ENCODE data around the gene SAP30L.

Gene SAP30L

GRCh38 chr5:154466147-154466546 lies 20.4 kb downstream of the SAP30L start:
- no peak for DNase-seq

DNA sequence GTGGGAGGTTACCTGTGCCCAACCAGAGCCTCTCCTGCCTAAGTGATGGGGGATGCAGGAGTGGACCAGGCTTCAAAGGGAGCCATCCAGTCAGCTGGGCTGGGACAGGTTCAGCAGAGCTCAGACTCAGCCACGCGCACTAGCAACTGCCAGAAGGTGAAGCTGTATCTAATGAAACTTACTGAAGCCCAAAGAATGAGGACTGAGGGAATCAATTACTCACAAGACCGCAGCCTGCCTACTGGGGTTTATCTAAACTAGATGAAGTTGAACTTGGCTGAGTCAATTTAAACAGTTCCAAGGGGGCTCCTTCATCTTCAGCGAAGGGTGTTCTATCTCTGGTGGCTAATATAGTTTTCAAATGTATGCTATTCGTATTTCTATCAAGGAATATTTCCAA lies 20.9 kb downstream of the SAP30L start:
- DNase-seq = no peak

DNA sequence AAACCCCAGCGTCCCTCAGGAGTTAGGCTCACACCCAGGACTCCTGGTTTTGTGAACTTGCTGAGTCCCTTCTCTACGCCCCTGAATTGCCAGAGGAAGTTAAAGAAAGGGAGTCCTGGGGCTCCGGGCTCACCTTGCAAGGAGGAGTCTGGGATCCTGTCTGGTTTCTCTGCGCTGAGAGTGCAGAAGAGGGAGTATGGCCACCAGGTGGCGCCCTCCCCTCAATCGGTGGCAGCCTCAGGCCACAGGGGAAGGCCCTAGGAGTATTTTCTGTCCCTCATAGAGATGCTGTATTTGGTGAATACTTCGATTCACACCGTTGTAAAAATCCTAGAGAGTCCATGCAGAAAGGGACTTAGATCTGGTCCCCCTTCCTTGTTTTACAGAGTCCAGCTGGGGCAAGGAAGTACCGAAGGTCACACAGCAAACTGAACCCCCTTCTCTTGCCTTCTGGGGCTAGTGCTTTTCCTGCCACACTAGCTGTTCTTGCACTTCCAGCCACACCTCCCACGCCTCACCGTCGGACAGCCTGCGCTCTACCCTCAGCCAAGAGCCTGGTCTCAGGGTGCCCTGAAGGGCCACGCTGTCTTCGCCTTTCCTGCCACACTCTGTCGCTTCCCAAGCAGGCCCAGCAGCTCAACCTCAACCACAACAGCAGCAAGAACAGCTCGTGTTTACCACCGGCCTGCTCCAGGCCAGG lies 22.0 kb downstream of the SAP30L start:
- peak; percentile 44 for DNase-seq

GRCh38 chr5:154470137-154470536 lies 24.3 kb downstream of the SAP30L start:
- DNase-seq = no peak

DNA sequence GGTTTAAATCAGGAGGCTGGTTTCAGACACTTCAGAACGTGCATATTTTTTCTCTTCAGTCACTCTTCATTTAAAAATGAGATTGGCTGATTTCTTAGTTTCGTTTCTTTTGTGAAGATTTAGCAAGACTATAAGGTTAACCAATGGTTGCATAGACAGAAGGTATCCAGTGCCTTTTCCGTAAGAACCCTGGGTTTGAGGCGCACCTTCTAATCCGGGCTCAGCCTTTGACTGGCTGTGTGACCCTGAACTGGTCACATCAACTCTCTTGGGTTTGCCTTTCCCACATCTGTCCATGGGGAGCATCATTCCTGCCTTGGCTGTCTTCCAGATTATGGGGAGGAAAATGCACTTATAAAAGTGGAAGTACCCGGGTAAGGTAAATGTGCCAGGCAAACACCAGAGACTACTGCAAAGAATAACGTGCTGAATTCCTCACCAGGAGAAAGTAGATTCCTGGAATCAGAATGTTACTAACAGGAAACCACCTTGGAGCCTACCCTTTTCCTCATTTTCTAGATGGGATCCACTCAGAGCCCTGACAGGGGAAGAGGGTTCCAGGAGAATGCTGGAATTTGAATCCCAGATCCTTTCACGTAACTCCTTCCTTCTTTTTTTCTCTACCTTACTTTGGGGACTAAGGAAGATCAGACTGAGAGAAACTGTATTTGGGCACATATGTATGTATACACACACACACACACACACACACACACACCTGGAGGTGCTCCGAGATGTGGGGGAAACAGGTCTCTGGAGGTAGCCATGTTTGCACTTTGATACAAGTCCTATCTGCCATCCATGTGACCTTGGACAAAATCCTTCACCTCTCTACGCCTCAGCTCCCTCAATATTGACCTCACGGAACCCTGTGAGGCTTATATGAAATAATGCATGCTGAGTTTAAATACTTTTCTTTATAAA lies 25.4 kb downstream of the SAP30L start:
- DNase-seq = no peak

- no peak for DNase-seq
Measured at GRCh38 chr5:154472871-154473580, 27.2 kb downstream of the SAP30L start.

- DNase-seq = no peak
Measured at GRCh38 chr5:154473581-154474283, 27.9 kb downstream of the SAP30L start.

- DNase-seq = no peak
Measured at GRCh38 chr5:154474396-154475334, 28.9 kb downstream of the SAP30L start.

GRCh38 chr5:154475591-154476353 lies 30.0 kb downstream of the SAP30L start:
- DNase-seq = no peak

DNA sequence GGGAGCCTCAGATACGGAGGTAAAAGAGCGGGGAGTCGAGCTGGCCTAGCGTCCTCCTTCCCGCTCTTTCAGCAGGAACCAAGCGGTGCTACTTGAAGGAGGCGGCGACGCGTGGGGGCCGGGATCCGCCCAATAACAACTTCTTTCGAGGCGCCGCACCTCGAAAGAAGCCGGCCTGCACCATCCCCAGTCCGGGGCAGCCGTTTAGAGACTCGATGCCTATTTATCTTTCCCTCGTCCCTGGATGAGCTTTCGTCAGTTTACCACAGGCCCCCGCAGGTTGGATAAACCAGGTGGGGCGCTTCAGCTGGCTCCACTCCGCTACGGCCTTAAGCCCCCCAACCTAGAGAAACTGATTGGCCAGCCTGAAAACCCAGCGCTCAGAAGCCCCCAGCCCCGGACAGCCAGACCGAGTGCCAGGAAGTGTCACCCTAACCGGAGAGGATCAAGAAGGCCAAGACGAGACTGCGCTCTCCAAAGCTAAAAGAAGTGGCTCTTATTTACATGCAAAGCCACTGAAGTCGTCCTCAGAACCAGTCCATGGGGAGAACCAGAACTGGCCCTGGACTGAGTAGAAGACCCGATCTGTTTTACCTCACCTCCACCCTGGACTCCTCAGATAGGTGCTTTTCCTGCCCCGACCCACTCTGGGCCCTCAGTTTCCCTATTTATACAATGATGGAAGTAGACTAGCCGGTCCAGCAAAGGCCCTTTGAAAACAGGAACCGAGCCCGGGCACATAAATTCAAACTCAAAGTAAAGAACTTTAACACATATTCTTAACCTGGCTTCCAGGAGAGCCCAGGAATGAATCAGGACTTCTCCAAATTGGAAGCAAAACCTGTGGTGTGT lies 30.8 kb downstream of the SAP30L start:
- no peak for DNase-seq

DNA sequence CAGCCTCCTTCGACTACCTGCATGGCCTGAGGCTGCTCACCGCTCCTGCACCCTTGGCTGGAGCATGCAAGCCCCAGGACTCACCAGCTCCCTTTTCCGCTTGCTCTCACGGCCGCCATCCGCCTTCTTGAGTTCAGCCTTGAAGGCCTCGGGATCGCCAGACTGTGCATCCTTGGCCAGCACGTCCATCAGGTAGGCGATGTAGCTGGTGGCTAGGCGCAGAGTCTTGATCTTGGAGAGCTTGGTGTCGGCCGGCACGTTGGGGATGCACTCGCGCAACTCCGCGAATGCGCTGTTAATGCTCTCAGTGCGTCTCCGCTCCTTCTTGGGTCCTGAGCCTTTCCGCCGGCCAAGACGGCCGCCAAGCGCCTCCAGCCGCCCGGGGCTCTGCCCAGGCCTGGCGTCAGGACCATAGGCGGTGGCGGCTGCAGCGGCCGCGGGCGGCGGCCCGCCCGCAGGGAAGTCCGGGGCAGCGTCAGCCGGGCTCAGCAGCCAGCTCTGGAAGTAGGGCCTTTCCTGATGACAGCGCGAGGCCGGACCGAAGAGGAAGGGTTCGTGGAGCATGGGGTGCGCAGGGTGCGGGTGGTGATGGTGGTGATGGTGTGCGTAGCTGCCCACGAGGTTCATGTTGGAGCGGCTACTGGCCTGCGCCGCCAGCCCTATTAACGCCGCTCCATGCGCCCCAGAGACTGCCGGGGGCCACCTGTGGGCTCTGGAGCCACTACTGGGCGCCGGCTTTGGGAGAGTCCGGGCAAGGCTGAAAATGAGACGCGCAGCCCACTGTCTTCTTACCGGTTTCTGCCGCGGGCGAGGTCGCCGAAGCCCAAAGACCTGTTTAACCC lies 31.8 kb downstream of the SAP30L start:
- no peak for DNase-seq

GRCh38 chr5:154478224-154478565 lies 32.4 kb downstream of the SAP30L start, which contains the start of gene HAND1:
Gene HAND1, minus strand, starts transcription at chr5:154478227. Its CDS starts 219 bp downstream, at chr5:154478008.
- DNase-seq = no peak

- DNase-seq = no peak
Measured at GRCh38 chr5:154478752-154479159, 33.0 kb downstream of the SAP30L start.

- no peak for DNase-seq
Measured at GRCh38 chr5:154479160-154479943, 33.6 kb downstream of the SAP30L start.

DNA sequence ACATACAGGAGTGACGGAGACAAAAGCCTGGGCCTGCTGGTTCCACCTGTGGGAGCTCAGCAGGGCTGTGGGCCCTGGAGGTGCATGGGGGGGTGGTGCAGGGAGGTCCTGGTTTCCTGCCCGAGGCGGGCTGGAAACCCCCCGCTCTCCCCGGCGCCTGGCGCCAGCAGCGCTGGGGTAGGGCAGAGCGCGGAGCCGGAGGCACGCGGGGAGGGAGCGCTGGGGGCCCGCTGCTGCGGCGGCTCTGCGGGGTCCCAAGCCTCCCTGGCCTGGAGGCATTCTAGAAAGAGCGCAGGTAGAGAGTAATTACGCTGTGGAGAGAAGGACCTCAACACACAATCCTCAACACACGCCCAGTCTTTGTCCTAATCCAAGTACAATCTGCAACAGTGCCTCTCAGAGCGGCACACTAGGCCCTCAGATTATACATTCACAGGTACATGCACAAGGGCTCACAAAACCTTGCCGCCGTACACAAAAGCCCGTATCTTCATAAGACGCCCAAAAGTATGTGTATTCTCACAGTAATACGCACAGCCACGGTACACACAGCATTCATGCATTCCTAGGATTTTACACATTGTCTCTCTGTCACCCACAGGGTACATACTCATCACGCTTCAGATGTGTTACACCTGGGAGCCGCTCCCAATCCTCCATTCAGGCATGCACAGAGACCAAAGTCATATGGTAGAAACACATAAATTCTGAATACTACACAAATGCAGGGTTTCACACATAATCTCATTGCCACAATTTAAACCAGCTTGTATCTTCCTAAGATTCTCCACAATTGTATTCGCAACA lies 34.4 kb downstream of the SAP30L start:
- DNase-seq = no peak

DNA sequence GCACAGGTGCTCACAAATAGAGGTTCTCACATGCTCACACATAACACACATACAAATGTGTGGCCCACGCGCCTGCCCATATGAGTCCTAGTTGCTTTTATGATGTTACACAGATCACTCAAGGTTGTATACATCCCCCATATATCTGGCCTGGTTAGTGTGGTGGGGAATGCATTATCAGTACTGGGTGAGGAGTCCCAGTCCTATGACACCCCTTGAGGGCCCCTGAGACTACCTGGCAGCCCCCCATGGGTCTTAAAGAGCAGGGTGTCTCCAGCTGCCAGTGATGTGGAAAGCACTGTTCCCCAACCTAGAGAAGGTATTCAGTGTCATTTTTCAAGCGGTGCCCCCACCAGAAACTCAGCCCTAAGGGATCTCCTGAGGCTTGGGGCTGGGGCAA lies 35.0 kb downstream of the SAP30L start:
- DNase-seq = no peak
